Caco-2 (cell line): ENCODE data around the gene CD70. TPM values are rescaled to one million over a fixed set of nuclear protein-coding genes. Genes with fewer than 3 reads are reported as not detected.
"Not testable (repeated sequence)": the region's sequence is repeated elsewhere in the genome, so short reads cannot be mapped to it uniquely, and the experiment has no call there.

Source experiments
- BruUV-seq: library from RNA; stranded (reverse); fragments of 400-500 nt; replicated peaks from 2 replicates; lab custom pipeline; 2021; lab: Mats Ljungman, UMichigan
- CTCF ChIA-PET: fragments of 300-600 bp; sonication (Branson Sonifier 250); formaldehyde crosslinking; loops from one replicate; lab custom pipeline; 2022; ENCODE audit warnings: antibody characterized with exemption; lab: Charles Lee
- POLR2A ChIA-PET: fragments of 300-600 bp; sonication (Branson Sonifier 250); formaldehyde crosslinking; loops from one replicate; lab custom pipeline; 2022; ENCODE audit warnings: antibody characterized with exemption; lab: Charles Lee
- DNase-seq, 2 experiments: peaks; one replicate each; pipeline versions ENCODE4 v3.0.0 to v3.0.0-alpha.2; 2020 to 2022
- H3K27me3 ChIP-seq: replicated peaks from 2 replicates; pipeline ENCODE4 v1.6.0; 2011; ENCODE audit warnings: low read length; ENCODE audit not compliant: control insufficient read depth, insufficient read depth
- H3K36me3 ChIP-seq: 2 replicates; pipeline ENCODE4 v1.5.1; 2011; ENCODE audit warnings: low read length; ENCODE audit not compliant: control insufficient read depth, insufficient read depth
- H3K4me1 ChIP-seq: fragments of 250-450 bp; sonication (Bioruptor Pico); 2 replicates; pipeline ENCODE4 v1.5.1; 2020; ENCODE audit warnings: mild to moderate bottlenecking
- H3K4me3 ChIP-seq: 2 replicates; pipeline ENCODE4 v1.5.1; 2011; ENCODE audit warnings: low read depth, mild to moderate bottlenecking, control low read depth, low read length
- H3K9me3 ChIP-seq: fragments of 250-450 bp; sonication (Bioruptor Pico); 2 replicates; pipeline ENCODE4 v1.5.1; 2020; ENCODE audit warnings: mild to moderate bottlenecking, moderate library complexity
- H3K27ac Mint-ChIP-seq: one replicate; pipeline ENCODE4 v1.8.0; 2022; ENCODE audit warnings: mixed read lengths; ENCODE audit not compliant: unreplicated experiment
- H3K27me3 Mint-ChIP-seq: one replicate; pipeline ENCODE4 v1.8.0; 2022; ENCODE audit warnings: mixed read lengths; ENCODE audit not compliant: insufficient read depth, unreplicated experiment
- H3K36me3 Mint-ChIP-seq: one replicate; pipeline ENCODE4 v1.8.0; 2022; ENCODE audit warnings: mild to moderate bottlenecking, mixed read lengths; ENCODE audit not compliant: insufficient read depth, unreplicated experiment
- H3K4me1 Mint-ChIP-seq: one replicate; pipeline ENCODE4 v1.8.0; 2022; ENCODE audit warnings: low read depth, mixed read lengths; ENCODE audit not compliant: unreplicated experiment
- H3K4me3 Mint-ChIP-seq: one replicate; pipeline ENCODE4 v1.8.0; 2022; ENCODE audit warnings: mild to moderate bottlenecking, moderate library complexity, mixed read lengths; ENCODE audit not compliant: unreplicated experiment
- H3K9me3 Mint-ChIP-seq: one replicate; pipeline ENCODE4 v1.8.0; 2022; ENCODE audit warnings: mixed read lengths; ENCODE audit not compliant: unreplicated experiment
- intact Hi-C: fragments of 100-400 bp; cut with micrococcal nuclease; formaldehyde crosslinking; loops from one replicate; pipeline ENCODE4 v1.10.0; 2022; ENCODE audit not compliant: unreplicated experiment
- total RNA-seq: library from RNA; stranded (reverse); gene quantifications from 2 replicates; pipeline ENCODE4 v1.2.3, GENCODE V29; 2022
- TF ChIP-seq, protein P1 (sequence below), 2 experiments: fragments of 200-600 bp in 1 of 2; IDR thresholded peaks; 1 replicate in 1 of 2; 2 replicates in 1 of 2; pipeline versions ENCODE4 v1.5.1 to v1.8.0; 2011 to 2022; ENCODE audit warnings: antibody characterized with exemption in 1 of 2, control low read depth in 1 of 2, inconsistent platforms in 1 of 2, low read depth in 1 of 2, low read length in 1 of 2, mild to moderate bottlenecking in 1 of 2, moderate library complexity in 1 of 2; ENCODE audit not compliant: insufficient read depth in 1 of 2, severe bottlenecking in 1 of 2, unreplicated experiment in 1 of 2

Gene CD70
- total RNA-seq, 1 experiment from 2014 or later, result not detected

DNA sequence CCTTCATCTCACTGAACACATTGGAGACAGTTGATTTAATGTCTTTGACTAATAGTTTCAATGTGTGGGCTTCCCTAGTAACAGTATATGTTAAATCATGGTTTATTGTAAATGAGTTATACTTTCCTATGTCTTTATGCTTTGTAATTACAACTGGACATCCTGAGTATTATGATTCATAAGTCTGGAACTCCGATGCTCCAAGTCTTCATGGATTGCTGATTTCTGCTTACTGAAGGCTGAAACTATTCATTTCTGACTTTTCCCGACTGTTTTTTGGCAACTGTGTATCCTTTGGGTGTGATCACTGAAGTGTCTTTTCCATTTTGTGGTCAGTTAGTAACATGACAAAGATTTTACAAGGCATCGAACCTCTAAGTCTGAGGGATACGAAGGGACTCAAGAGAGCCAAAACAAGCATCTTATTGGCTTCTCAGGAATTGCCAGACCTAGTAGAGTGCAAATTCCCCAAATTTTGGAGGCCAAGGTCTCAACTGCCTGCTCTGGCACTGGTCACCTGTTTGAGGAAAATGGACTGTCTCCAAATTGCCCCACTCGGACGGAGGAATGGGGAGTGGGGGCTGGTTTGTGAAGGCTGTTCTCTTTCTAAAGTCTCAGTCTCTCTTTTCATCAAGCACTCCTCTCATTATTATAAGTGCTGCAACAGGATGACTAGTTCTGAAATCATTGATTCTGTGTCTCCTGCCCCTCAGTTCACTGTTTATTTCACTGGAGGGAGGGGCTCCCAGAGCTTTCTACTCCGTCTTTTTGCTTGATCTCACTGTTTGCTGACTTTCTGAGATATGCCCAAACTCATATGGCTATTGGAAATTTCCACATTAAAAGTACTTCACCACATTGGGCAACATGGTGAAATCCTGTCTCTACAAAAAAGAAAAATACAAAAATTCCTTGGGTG is 20.2 kb upstream of the CD70 start:
- intact Hi-C loops, result no loop called here
- no peak overlapping the region for H3K4me3 ChIP-seq
- no peak overlapping the region for H3K4me3 Mint-ChIP-seq
- no peaks in the 10 kb centered on the region for H3K36me3 Mint-ChIP-seq
- no peaks in the 10 kb centered on the region for H3K9me3 ChIP-seq
- no peak overlapping the region for H3K27ac Mint-ChIP-seq
- no peaks in the 10 kb centered on the region for H3K4me1 ChIP-seq
- H3K9me3 Mint-ChIP-seq, result peaks cover 18% of the 10 kb centered on the region
- no peak for DNase-seq
- no peaks in the 10 kb centered on the region for H3K4me1 Mint-ChIP-seq
- POLR2A ChIA-PET, result no interaction called here
- CTCF ChIA-PET, result no interaction called here
- peaks cover 11% of the 10 kb centered on the region for H3K27me3 Mint-ChIP-seq
- BruUV-seq, result no TSS peak
- TF ChIP-seq, protein P1, sequence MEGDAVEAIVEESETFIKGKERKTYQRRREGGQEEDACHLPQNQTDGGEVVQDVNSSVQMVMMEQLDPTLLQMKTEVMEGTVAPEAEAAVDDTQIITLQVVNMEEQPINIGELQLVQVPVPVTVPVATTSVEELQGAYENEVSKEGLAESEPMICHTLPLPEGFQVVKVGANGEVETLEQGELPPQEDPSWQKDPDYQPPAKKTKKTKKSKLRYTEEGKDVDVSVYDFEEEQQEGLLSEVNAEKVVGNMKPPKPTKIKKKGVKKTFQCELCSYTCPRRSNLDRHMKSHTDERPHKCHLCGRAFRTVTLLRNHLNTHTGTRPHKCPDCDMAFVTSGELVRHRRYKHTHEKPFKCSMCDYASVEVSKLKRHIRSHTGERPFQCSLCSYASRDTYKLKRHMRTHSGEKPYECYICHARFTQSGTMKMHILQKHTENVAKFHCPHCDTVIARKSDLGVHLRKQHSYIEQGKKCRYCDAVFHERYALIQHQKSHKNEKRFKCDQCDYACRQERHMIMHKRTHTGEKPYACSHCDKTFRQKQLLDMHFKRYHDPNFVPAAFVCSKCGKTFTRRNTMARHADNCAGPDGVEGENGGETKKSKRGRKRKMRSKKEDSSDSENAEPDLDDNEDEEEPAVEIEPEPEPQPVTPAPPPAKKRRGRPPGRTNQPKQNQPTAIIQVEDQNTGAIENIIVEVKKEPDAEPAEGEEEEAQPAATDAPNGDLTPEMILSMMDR (IDR thresholded peaks at IDR 0.05; ENCODE audit: insufficient read depth in 1 of 2, low read depth in 1 of 2, low read length in 1 of 2, severe bottlenecking in 1 of 2, unreplicated experiment in 1 of 2), result no peak
- no peaks in the 10 kb centered on the region for H3K27me3 ChIP-seq
- H3K36me3 ChIP-seq, result no peaks in the 10 kb centered on the region

DNA sequence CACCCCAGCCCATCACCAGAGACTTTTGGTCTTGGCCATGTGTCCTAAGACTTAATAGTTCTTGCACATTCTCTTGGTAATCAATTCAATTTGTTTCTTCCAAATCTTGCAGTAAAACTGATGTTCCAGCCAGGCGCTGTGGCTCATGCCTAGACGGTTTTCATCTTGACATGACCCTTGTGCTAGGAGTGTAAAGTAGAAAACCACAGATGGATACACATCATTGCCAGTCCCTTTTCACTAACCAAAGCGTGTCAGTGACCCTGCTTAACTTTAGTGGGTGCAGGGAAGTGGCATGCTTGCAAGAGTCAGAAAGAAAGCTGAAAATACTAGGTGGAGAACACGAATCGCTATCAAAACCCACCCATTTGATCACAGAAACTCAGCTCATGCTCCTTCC is 18.0 kb upstream of the CD70 start:
- TF ChIP-seq, protein P1 (IDR thresholded peaks at IDR 0.05; ENCODE audit: insufficient read depth in 1 of 2, low read depth in 1 of 2, low read length in 1 of 2, severe bottlenecking in 1 of 2, unreplicated experiment in 1 of 2), result no peak
- Mint-ChIP-seq H3K27me3 (peaks cover 8% of the 10 kb centered on the region), H3K27ac (no peak overlapping the region), H3K4me3 (no peak overlapping the region), H3K9me3 (peaks cover 9% of the 10 kb centered on the region), H3K36me3 (no peaks in the 10 kb centered on the region), H3K4me1 (no peaks in the 10 kb centered on the region)
- Histone ChIP-seq H3K4me3 (no peak overlapping the region), H3K4me1 (no peaks in the 10 kb centered on the region), H3K36me3 (no peaks in the 10 kb centered on the region), H3K27me3 (no peaks in the 10 kb centered on the region), H3K9me3 (no peaks in the 10 kb centered on the region)
- POLR2A ChIA-PET, result no interaction called here
- intact Hi-C loops, result no loop called here
- no peak for DNase-seq
- CTCF ChIA-PET, result no interaction called here
- no TSS peak for BruUV-seq

DNA sequence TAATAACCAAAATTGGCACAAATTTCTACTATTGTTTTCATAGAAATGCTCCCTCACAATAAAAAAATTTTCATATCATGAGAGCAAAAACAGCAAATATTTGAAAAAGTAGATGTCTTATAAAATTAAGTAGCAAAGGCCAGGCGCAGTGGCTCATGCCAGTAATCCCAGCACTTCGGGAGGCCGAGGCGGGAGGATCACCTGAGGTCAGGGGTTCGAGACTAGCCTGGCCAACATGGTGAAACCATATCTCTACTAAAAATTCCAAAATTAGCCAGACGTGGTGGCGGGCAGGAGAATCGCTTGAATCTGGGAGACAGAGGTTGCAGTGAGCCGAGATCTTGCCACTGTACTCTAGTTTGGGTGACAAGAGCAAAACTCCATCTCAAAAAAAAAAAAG is 17.2 kb upstream of the CD70 start:
- H3K4me1 Mint-ChIP-seq, CTCF ChIA-PET, POLR2A ChIA-PET, intact Hi-C loops, H3K36me3 Mint-ChIP-seq, H3K9me3 Mint-ChIP-seq, H3K27me3 Mint-ChIP-seq, DNase-seq, H3K9me3 ChIP-seq, H3K27me3 ChIP-seq, H3K4me1 ChIP-seq, H3K4me3 ChIP-seq, H3K4me3 Mint-ChIP-seq, H3K36me3 ChIP-seq, H3K27ac Mint-ChIP-seq, BruUV-seq: not testable (repeated sequence)

DNA sequence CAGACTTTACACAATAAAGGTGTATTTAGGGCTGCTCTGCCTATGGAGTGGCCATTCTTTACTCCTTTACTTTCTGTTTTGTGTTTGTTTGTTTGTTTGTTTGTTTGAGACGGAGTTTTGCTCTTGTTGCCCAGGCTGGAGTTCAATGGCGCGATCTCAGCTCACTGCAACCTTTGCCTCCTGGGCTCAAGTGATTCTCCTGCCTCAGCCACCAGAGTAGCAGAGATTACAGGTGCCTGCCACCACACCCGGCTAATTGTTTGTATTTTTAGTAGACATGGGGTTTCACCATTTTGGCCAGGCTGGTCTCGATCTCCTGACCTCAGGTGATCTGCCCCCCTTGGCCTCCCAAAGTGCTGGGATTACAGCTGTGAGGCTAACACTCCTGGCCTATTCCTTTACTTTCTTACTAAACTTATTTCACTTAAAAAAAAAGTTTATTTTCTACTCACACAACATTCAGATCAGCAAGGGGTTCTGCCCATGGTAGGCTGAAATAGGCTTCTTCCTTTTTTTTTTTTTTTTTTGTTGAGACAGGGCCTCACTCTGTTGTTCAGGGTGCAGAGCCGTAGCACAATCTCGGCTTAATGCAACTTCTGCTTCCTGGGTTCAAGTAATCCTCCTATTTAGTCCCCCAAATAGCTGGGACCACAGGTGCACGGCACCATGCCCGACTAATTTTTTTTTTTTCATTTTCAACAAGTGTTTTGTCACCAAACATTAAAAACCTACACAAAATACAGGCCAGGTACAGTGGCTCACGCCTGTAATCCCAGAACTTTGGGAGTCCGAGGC is 15.5 kb upstream of the CD70 start:
- BruUV-seq, H3K36me3 Mint-ChIP-seq, H3K36me3 ChIP-seq, H3K4me3 Mint-ChIP-seq, DNase-seq, H3K27me3 ChIP-seq, H3K9me3 Mint-ChIP-seq, POLR2A ChIA-PET, H3K9me3 ChIP-seq, H3K4me1 ChIP-seq, H3K27me3 Mint-ChIP-seq, H3K4me3 ChIP-seq, H3K4me1 Mint-ChIP-seq, intact Hi-C loops, H3K27ac Mint-ChIP-seq: not testable (repeated sequence)
- CTCF ChIA-PET, result interaction anchor here (0.6 kb wide), 1 partner anchor 278 kb away, joined by 5 read pairs; no protein-coding TSS in a partner anchor
